Choroid plexus epithelial cell (primary cell): Measurements from ENCODE around the gene USP16.

ENCODE experiments used
- DNase-seq: peaks from one replicate; pipeline ENCODE4 v3.0.0-alpha.2; 2010; ENCODE audit warnings: low read depth
- H3K4me3 ChIP-seq: 2 replicates; pipeline ENCODE4 v1.5.1; 2011; ENCODE audit warnings: low read depth, mild to moderate bottlenecking, control low read depth, low read length, moderate library complexity
- TF ChIP-seq, protein P1 (sequence below): conservative IDR thresholded peaks from 2 replicates; pipeline ENCODE4 v1.5.1; 2011; ENCODE audit warnings: low read depth, mild to moderate bottlenecking, control low read depth, inconsistent platforms, low read length, moderate library complexity

USP16 gene

DNA sequence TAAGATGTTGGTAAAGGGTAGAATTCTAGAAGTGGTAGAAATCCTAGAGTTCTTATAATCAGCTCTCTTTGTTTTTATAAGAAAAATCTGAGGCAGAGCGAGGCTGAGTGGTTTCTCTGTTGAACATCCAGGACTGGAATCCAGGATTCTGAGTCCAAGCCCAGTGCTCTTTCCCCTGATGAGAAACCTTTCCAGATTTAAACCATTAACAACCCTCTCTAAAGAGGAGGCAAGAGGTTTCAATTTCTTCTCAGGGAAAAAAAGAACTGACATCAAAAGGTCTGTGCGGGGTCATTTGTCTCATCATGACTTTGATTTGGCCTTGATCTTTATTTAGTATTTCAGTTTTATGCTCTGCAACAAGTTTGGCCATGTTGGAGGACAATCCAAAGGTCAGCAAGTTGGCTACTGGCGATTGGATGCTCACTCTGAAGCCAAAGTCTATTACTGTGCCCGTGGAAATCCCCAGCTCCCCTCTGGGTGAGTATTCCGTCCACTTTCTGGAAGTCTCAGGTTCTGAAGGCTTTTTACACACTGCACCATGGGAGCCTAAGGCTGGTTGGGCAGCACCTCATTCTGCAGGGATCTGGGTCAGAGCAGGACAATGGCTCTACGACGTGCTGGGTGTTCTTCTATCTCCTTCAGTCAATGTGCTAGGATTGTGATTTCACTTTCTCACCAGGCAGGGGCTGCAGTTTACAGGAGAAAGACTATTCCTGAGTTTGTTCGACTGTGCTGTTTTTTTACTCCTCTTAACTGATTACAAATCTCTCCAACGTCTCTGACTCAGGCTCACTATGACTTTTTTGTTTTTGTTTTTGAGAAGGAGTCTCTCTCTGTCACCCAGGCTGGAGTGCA lies 67.9 kb downstream of the USP16 start:
- TF ChIP-seq, protein P1, sequence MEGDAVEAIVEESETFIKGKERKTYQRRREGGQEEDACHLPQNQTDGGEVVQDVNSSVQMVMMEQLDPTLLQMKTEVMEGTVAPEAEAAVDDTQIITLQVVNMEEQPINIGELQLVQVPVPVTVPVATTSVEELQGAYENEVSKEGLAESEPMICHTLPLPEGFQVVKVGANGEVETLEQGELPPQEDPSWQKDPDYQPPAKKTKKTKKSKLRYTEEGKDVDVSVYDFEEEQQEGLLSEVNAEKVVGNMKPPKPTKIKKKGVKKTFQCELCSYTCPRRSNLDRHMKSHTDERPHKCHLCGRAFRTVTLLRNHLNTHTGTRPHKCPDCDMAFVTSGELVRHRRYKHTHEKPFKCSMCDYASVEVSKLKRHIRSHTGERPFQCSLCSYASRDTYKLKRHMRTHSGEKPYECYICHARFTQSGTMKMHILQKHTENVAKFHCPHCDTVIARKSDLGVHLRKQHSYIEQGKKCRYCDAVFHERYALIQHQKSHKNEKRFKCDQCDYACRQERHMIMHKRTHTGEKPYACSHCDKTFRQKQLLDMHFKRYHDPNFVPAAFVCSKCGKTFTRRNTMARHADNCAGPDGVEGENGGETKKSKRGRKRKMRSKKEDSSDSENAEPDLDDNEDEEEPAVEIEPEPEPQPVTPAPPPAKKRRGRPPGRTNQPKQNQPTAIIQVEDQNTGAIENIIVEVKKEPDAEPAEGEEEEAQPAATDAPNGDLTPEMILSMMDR: peak; percentile 46
- H3K4me3 ChIP-seq: no peak overlapping the region
- DNase-seq: peak; percentile 86

DNA sequence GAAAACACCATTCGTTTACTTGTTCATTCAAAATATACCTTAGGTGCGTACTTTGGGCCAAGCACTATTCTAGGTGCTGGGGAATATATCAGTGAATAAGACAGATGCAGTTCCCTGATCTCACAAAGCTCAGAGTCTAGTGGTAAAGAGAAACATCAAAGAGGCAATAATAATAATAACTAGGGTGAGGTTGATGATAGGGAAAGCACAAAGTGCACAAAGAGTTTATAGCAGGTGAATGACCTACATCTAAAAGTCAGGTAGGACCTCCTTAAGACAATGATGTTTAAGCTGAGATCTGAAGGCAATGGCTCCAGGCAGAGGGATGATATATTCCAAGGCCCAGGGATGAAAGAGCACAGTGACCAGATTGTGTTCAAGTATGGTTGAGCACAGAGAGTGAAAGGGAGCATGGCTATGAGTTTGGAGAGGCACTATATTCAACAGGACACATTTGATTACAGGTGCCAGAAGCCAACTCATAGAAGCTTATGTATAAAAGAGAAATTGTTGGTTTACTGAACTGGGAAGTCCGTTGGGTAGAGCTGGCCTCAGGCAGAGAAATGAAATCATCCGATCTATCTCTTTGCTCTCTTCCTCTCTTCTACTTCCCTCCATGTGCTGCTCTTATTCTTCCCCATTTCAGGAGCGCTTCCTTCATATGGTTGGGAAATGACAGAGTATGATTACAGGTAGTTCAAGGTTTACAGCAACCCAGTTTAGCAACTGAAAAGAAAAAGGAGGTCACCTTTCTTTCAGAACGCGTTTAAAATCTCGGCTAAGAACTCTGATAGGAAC lies 71.9 kb downstream of the USP16 start:
- TF ChIP-seq, protein P1: no peak
- no peak overlapping the region for H3K4me3 ChIP-seq
- no peak for DNase-seq

DNA sequence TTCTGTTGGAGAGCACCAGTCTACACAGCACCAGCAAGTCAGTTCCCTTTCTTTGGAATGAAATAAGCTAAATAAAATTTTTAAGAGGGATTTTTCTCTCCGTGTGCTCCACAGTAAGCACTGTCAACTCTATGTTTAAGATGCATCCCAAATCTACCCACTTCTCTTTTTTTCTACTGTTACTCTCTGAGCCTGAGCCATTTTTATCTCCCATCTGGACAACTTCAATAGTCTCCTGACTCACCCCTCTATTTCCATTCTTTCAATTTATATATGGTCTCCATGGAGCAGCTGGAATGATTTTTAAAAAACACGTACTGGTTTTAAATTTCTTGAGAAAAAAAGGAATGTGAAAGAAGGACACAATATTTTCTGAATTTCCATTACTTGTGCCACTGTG lies 73.7 kb downstream of the USP16 start:
- no peak overlapping the region for H3K4me3 ChIP-seq
- no peak for DNase-seq
- TF ChIP-seq, protein P1: no peak

- peak; percentile 55 for DNase-seq
- no peak overlapping the region for H3K4me3 ChIP-seq
- TF ChIP-seq, protein P1: no peak
These were observed 78.4 kb downstream of the USP16 start for GRCh38 chr21:29102791-29103257.
